Osteoblast (primary cell): ENCODE results near the gene CNTNAP5. TPM values are rescaled to one million over a fixed set of nuclear protein-coding genes. Genes with fewer than 3 reads are reported as not detected.

Experiments used
- DNase-seq: peaks from one replicate; pipeline ENCODE4 v3.0.0; 2011; ENCODE audit warnings: low spot score, mixed read lengths; ENCODE audit not compliant: insufficient read length; ENCODE audit errors: missing footprints
- H2AFZ ChIP-seq: 2 replicates; pipeline ENCODE4 v1.6.0; 2011; ENCODE audit warnings: mild to moderate bottlenecking, low read length
- H3K27ac ChIP-seq: 2 replicates; pipeline ENCODE4 v1.5.1; 2011; ENCODE audit warnings: mild to moderate bottlenecking, low read depth, low read length, moderate library complexity
- H3K27me3 ChIP-seq: 2 replicates; pipeline ENCODE4 v1.6.0; 2012; ENCODE audit warnings: mild to moderate bottlenecking, control low read depth, inconsistent platforms, low read length, moderate library complexity; ENCODE audit not compliant: insufficient read depth
- H3K36me3 ChIP-seq: 2 replicates; pipeline ENCODE4 v1.5.1; 2011; ENCODE audit warnings: mild to moderate bottlenecking, low read length, control low read depth, moderate library complexity; ENCODE audit not compliant: insufficient read depth
- H3K4me1 ChIP-seq: 2 replicates; pipeline ENCODE4 v1.5.1; 2011; ENCODE audit warnings: mild to moderate bottlenecking, low read length, control low read depth, moderate library complexity; ENCODE audit not compliant: insufficient read depth
- H3K4me2 ChIP-seq: 2 replicates; pipeline ENCODE4 v1.6.0; 2011; ENCODE audit warnings: mild to moderate bottlenecking, low read length; ENCODE audit not compliant: insufficient read depth
- H3K4me3 ChIP-seq: fragments of 200-600 bp; sonication (generic); 3 replicates; pipeline ENCODE4 v1.5.1; 2012; ENCODE audit warnings: mild to moderate bottlenecking, low read length, inconsistent platforms; ENCODE audit not compliant: insufficient read depth
- H3K79me2 ChIP-seq: 2 replicates; pipeline ENCODE4 v1.6.0; 2012; ENCODE audit warnings: mild to moderate bottlenecking, low read length, control low read depth, inconsistent platforms; ENCODE audit not compliant: insufficient read depth
- H3K9me3 ChIP-seq: 2 replicates; pipeline ENCODE4 v1.5.1; 2011; ENCODE audit warnings: low read depth, low read length, control low read depth
- H4K20me1 ChIP-seq: 2 replicates; pipeline ENCODE4 v1.6.0; 2012; ENCODE audit warnings: mild to moderate bottlenecking, low read length, control low read depth; ENCODE audit not compliant: insufficient read depth
- total RNA-seq: library from RNA; depleted of rRNA; stranded (reverse); fragments of >200 nt; gene quantifications from 2 replicates; pipeline ENCODE4 v1.2.3, GENCODE V29; 2012
- TF ChIP-seq, protein P1 (sequence below): IDR thresholded peaks from 2 replicates; pipeline ENCODE4 v1.5.1; 2011; ENCODE audit warnings: mild to moderate bottlenecking, low read depth, low read length, moderate library complexity; ENCODE audit errors: extremely low read depth

CNTNAP5 gene
- total RNA-seq, 1 donor: not detected

DNA sequence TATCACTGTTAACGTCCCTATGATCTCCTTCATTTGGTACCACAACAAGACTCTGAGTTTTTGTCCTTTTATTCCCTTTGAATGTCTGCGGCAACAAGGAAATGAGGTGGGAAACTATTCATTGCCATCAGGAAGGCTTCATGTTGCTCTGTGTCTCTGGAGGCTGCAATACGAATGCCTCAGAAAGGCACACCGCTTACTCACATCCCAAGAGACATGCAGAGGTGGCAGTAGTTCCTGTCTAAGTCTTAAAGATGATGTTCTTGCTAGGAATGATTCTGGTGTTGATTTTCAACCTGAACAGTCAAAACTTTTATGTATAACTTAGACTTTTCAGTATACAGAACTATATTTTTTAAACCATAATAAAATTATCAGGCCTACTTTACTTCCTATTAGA is 24.0 kb downstream of the CNTNAP5 start:
- Histone ChIP-seq H3K36me3 (no peaks in the 10 kb centered on the region), H3K4me2 (no peak overlapping the region), H3K27me3 (no peaks in the 10 kb centered on the region), H3K4me3 (no peak overlapping the region), H3K79me2 (no peaks in the 10 kb centered on the region), H2AFZ (no peak overlapping the region), H4K20me1 (no peaks in the 10 kb centered on the region), H3K27ac (no peak overlapping the region), H3K9me3 (no peaks in the 10 kb centered on the region), H3K4me1 (no peaks in the 10 kb centered on the region)
- TF ChIP-seq, protein P1, sequence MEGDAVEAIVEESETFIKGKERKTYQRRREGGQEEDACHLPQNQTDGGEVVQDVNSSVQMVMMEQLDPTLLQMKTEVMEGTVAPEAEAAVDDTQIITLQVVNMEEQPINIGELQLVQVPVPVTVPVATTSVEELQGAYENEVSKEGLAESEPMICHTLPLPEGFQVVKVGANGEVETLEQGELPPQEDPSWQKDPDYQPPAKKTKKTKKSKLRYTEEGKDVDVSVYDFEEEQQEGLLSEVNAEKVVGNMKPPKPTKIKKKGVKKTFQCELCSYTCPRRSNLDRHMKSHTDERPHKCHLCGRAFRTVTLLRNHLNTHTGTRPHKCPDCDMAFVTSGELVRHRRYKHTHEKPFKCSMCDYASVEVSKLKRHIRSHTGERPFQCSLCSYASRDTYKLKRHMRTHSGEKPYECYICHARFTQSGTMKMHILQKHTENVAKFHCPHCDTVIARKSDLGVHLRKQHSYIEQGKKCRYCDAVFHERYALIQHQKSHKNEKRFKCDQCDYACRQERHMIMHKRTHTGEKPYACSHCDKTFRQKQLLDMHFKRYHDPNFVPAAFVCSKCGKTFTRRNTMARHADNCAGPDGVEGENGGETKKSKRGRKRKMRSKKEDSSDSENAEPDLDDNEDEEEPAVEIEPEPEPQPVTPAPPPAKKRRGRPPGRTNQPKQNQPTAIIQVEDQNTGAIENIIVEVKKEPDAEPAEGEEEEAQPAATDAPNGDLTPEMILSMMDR: no peak
- no peak for DNase-seq

DNA sequence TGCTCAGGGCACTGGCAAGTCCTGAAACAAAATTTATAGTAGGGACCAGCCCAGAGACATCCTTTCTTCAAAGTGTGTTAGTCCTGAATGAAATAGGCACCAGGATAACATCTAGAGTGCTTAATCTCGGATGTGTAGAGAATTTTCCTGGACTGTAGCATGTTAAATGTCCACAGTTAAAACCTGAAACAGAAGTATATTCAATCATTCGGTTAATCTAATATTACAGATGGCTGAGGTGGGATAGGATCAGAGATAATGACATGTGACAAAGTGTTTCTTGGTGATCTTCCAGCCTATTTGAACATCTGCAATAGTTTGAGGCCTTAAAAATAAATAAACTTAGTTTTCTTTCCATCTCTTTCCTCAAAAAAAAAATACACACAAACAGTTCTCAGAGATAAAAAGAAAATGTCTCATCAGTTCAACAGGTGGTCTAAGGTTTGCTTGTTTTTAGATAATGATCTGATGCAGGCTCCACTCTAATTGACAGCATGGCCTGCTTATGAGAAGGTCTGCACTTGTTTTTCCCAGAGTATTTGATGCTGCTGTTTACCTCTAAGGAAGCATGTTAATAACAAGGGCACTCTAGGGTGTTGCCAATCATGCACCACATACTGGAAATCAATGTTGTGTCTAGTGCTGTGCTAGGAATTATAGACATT is 25.9 kb downstream of the CNTNAP5 start:
- no peak for DNase-seq
- no peak overlapping the region for H3K4me3 ChIP-seq
- TF ChIP-seq, protein P1: no peak
- no peaks in the 10 kb centered on the region for H3K4me1 ChIP-seq
- no peaks in the 10 kb centered on the region for H4K20me1 ChIP-seq
- no peak overlapping the region for H3K4me2 ChIP-seq
- no peak overlapping the region for H3K27ac ChIP-seq
- no peaks in the 10 kb centered on the region for H3K9me3 ChIP-seq
- H2AFZ ChIP-seq: no peak overlapping the region
- no peaks in the 10 kb centered on the region for H3K36me3 ChIP-seq
- H3K27me3 ChIP-seq: no peaks in the 10 kb centered on the region
- no peaks in the 10 kb centered on the region for H3K79me2 ChIP-seq

DNA sequence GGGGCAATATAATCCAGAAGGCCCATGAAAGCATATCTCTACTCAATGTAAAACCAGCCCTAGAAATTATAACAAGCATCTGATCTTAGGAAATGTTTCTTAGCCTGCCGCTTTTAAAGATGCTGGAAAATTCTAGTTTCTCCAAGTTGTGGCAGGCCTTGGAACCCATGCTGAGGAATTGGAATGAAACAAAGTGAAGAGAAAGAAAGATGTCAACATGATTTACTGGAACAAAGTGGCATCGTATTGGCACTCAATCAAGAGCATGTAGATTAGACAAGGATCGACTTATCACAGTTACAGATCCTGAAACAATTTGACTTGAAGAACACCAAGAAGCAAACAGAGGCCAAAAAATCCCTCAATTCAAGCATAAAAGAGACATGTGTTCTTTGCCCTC is 28.7 kb downstream of the CNTNAP5 start:
- no peak overlapping the region for H3K4me2 ChIP-seq
- no peaks in the 10 kb centered on the region for H3K27me3 ChIP-seq
- H3K9me3 ChIP-seq: no peaks in the 10 kb centered on the region

GRCh38 chr2:124063596-124063995 is 38.5 kb downstream of the CNTNAP5 start:
- Histone ChIP-seq H3K27me3 (no peaks in the 10 kb centered on the region), H3K27ac (no peak overlapping the region), H3K4me3 (no peak overlapping the region), H3K79me2 (no peaks in the 10 kb centered on the region), H2AFZ (no peak overlapping the region), H3K9me3 (peaks cover 1% of the 10 kb centered on the region), H4K20me1 (no peaks in the 10 kb centered on the region), H3K4me1 (no peaks in the 10 kb centered on the region), H3K4me2 (no peak overlapping the region), H3K36me3 (no peaks in the 10 kb centered on the region)
- no peak for DNase-seq
- TF ChIP-seq, protein P1: no peak

More for the DNA sequence above, 28.7 kb downstream of the CNTNAP5 start:
- Histone ChIP-seq H3K36me3 (no peaks in the 10 kb centered on the region), H3K27ac (no peak overlapping the region), H3K4me1 (no peaks in the 10 kb centered on the region), H3K79me2 (no peaks in the 10 kb centered on the region), H4K20me1 (no peaks in the 10 kb centered on the region), H2AFZ (no peak overlapping the region), H3K4me3 (no peak overlapping the region)
- TF ChIP-seq, protein P1: no peak
- no peak for DNase-seq
